HFFc6 (cell line): ENCODE measurements around the gene RTP1. TPM values are rescaled to one million over a fixed set of nuclear protein-coding genes. Genes with fewer than 3 reads are reported as not detected.

Source experiments
- DNase-seq: peaks from one replicate; pipeline ENCODE4 v3.0.0-alpha.2; 2018
- H3K27ac Mint-ChIP-seq: 2 replicates; pipeline ENCODE4 v1.8.0; 2020; ENCODE audit warnings: mild to moderate bottlenecking, mixed read lengths
- H3K27me3 Mint-ChIP-seq: 2 replicates; pipeline ENCODE4 v1.8.0; 2021; ENCODE audit warnings: mild to moderate bottlenecking, moderate library complexity, mixed read lengths; ENCODE audit not compliant: insufficient read depth
- H3K36me3 Mint-ChIP-seq: 2 replicates; pipeline ENCODE4 v1.8.0; 2021; ENCODE audit warnings: low read depth, mixed read lengths
- H3K4me1 Mint-ChIP-seq: 2 replicates; pipeline ENCODE4 v1.8.0; 2020; ENCODE audit warnings: low read depth, mixed read lengths
- H3K4me3 Mint-ChIP-seq: 2 replicates; pipeline ENCODE4 v1.8.0; 2020; ENCODE audit warnings: mild to moderate bottlenecking, moderate library complexity, mixed read lengths
- H3K9me3 Mint-ChIP-seq: 2 replicates; pipeline ENCODE4 v1.8.0; 2020; ENCODE audit warnings: mild to moderate bottlenecking, mixed read lengths
- long read RNA-seq: library from polyadenylated mRNA; unstranded; transcript quantifications from one replicate; pipeline ENCODE4 v2.0.0, GENCODE V29; 2019
- total RNA-seq, 6 experiments: library from RNA; stranded (reverse); fragmentation: NEBNext Ultra II Directional; extraction: Animal tissue kit (Norgen Biotek cat#: 25700); gene quantifications; 2 replicates in 1 of 6; 3 replicates in 5 of 6; pipeline ENCODE4 v1.2.3, GENCODE V29; 2021
- TF ChIP-seq, protein P1 (sequence below): fragments of 200-600 bp; sonication (generic); IDR thresholded peaks from 2 replicates; pipeline ENCODE4 v1.5.0; 2021; ENCODE audit warnings: antibody characterized with exemption, mild to moderate bottlenecking

Gene RTP1, protein sequence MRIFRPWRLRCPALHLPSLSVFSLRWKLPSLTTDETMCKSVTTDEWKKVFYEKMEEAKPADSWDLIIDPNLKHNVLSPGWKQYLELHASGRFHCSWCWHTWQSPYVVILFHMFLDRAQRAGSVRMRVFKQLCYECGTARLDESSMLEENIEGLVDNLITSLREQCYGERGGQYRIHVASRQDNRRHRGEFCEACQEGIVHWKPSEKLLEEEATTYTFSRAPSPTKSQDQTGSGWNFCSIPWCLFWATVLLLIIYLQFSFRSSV
- not detected for total RNA-seq
- long read RNA-seq, result 0 reads

DNA sequence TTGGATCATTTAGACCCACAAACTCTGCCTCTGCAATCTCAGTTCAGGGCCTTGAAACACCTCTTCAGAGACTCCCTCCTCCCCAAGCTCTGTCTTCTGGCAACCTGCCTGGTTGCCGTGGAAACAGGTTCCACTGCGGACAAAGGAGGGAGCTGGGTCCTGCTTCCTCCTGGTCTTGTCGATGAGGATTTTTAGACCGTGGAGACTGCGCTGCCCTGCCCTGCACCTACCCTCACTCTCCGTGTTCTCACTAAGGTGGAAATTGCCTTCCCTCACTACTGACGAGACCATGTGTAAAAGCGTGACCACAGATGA lies at the start of gene RTP1:
Gene RTP1 (plus strand): TSS at position 152 of the 315 bp plus-strand sequence. CDS start 30 bp downstream, at position 182.
- H3K27me3 Mint-ChIP-seq, result peaks cover 5% of the 10 kb centered on the region
- DNase-seq, result no peak
- H3K27ac Mint-ChIP-seq, result no peak within 1 kb of the TSS
- no peaks in the 10 kb centered on the region for H3K36me3 Mint-ChIP-seq
- TF ChIP-seq, protein P1, sequence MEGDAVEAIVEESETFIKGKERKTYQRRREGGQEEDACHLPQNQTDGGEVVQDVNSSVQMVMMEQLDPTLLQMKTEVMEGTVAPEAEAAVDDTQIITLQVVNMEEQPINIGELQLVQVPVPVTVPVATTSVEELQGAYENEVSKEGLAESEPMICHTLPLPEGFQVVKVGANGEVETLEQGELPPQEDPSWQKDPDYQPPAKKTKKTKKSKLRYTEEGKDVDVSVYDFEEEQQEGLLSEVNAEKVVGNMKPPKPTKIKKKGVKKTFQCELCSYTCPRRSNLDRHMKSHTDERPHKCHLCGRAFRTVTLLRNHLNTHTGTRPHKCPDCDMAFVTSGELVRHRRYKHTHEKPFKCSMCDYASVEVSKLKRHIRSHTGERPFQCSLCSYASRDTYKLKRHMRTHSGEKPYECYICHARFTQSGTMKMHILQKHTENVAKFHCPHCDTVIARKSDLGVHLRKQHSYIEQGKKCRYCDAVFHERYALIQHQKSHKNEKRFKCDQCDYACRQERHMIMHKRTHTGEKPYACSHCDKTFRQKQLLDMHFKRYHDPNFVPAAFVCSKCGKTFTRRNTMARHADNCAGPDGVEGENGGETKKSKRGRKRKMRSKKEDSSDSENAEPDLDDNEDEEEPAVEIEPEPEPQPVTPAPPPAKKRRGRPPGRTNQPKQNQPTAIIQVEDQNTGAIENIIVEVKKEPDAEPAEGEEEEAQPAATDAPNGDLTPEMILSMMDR, result no peak
- H3K4me1 Mint-ChIP-seq, result peaks cover 17% of the 10 kb centered on the region
- no peak within 1 kb of the TSS for H3K4me3 Mint-ChIP-seq
- H3K9me3 Mint-ChIP-seq, result no peaks in the 10 kb centered on the region

DNA sequence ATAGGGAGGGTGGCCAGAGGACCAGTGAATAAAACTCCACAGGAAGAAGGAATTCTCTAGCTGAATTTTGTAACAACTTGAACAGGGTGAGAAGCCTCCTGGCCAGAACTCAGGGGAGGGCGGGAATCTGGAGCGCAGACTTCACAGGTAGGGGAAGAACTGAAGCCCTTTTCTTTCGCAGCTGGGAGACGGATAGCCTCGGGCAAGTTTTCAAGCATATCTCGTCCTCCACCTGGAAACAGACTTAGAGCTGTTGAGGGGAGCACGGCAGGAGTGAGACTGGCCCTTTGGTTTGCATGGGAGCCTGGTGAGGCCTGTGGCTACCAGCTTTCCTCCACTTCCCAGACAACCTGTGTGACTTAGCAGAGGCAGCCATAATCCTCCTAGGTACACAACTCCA lies 47.1 kb upstream of the RTP1 start:
- Mint-ChIP-seq H3K27me3 (peaks cover 24% of the 10 kb centered on the region), H3K4me3 (no peak overlapping the region), H3K36me3 (0 out of 2 replicates have a peak, but pooled peaks cover 4% of the 10 kb centered on the region), H3K27ac (no peak overlapping the region), H3K9me3 (peaks cover 5% of the 10 kb centered on the region; the same call in 1 of the 2 replicates), H3K4me1 (no peaks in the 10 kb centered on the region)
- TF ChIP-seq, protein P1, result no peak
- DNase-seq, result no peak

GRCh38 chr3:187150599-187150998 lies 46.7 kb upstream of the RTP1 start:
- DNase-seq, result no peak
- Mint-ChIP-seq H3K36me3 (0 out of 2 replicates have a peak, but pooled peaks cover 4% of the 10 kb centered on the region), H3K27ac (no peak overlapping the region), H3K9me3 (peaks cover 5% of the 10 kb centered on the region; the same call in 1 of the 2 replicates), H3K4me3 (no peak overlapping the region), H3K4me1 (no peaks in the 10 kb centered on the region), H3K27me3 (peaks cover 20% of the 10 kb centered on the region)
- TF ChIP-seq, protein P1, result no peak

GRCh38 chr3:187161556-187161955 lies 35.7 kb upstream of the RTP1 start:
- Mint-ChIP-seq H3K27ac (no peak overlapping the region), H3K27me3 (peaks cover 19% of the 10 kb centered on the region), H3K36me3 (no peaks in the 10 kb centered on the region), H3K9me3 (peaks cover 11% of the 10 kb centered on the region), H3K4me1 (no peaks in the 10 kb centered on the region), H3K4me3 (no peak overlapping the region)
- no peak for DNase-seq
- TF ChIP-seq, protein P1, result no peak

DNA sequence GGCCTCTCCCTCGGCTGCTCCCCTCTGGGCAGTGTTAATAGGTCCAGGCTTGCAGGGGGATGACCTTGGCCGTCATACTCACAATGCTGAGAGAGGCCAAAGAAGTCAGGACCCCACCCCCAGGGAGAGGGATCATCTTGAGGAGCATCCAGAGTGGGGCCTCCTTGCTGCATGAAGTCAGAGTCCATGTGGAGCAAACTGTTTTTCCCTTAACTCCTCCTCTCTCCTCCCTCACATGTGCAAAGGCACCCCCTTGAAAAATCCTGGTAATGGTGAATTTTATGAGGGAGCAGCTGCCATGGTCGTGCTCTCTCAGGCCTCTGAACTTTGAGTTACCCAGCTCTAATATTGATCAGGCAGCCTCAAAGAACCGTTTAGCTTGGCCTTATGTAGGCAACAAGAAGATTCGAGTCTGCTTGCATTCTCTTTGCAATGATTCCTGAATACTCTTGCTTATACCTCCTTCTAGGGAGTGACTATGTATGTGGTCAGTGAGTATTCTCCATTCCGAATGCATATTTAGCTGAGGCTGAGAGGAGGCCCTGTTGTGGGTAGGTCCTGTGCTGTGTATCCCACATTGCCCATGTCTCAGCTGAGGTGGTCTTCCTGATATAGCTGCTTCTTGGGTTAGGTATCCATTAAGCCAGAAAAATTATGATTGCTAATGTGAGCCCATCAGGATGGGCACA lies 34.9 kb upstream of the RTP1 start:
- Mint-ChIP-seq H3K27me3 (peaks cover 18% of the 10 kb centered on the region), H3K4me1 (no peaks in the 10 kb centered on the region; the same call in 1 of the 2 replicates), H3K36me3 (no peaks in the 10 kb centered on the region), H3K27ac (no peak overlapping the region), H3K4me3 (no peak overlapping the region), H3K9me3 (peaks cover 11% of the 10 kb centered on the region)
- TF ChIP-seq, protein P1, result no peak
- no peak for DNase-seq
